Mesendoderm (in vitro differentiated cells): Measurements from ENCODE around the gene EMID1.

Experiments used
- DNase-seq: peaks from one replicate; pipeline ENCODE4 v3.0.0; 2013
- H2AK5ac ChIP-seq: 2 replicates; pipeline ENCODE4 v1.6.1; 2013; ENCODE audit warnings: low read length, inconsistent platforms
- H2BK120ac ChIP-seq: 2 replicates; pipeline ENCODE4 v1.6.1; 2013; ENCODE audit warnings: low read depth, mild to moderate bottlenecking, low read length, moderate library complexity, mixed read lengths
- H2BK15ac ChIP-seq: replicated peaks from 2 replicates; pipeline ENCODE4 v1.6.1; 2013; ENCODE audit warnings: low read depth, mild to moderate bottlenecking, moderate library complexity
- H2BK5ac ChIP-seq: 2 replicates; pipeline ENCODE4 v1.6.1; 2013; ENCODE audit warnings: low read length, inconsistent platforms
- H3K18ac ChIP-seq: 2 replicates; pipeline ENCODE4 v1.6.1; 2013; ENCODE audit warnings: mild to moderate bottlenecking, low read length, mixed read lengths
- H3K23ac ChIP-seq: one replicate; pipeline ENCODE4 v1.6.1; 2013; ENCODE audit warnings: low read length
- H3K27ac ChIP-seq: 2 replicates; pipeline ENCODE4 v1.5.1; 2013; ENCODE audit warnings: low read depth, mild to moderate bottlenecking, inconsistent platforms, low read length, moderate library complexity
- H3K27me3 ChIP-seq: 2 replicates; pipeline ENCODE4 v1.6.1; 2013; ENCODE audit warnings: low read length, control low read depth, mild to moderate bottlenecking, inconsistent platforms; ENCODE audit not compliant: insufficient read depth, poor library complexity
- H3K36me3 ChIP-seq: 2 replicates; pipeline ENCODE4 v1.6.1; 2013; ENCODE audit warnings: low read length, inconsistent platforms; ENCODE audit not compliant: control insufficient read depth, insufficient read depth
- H3K4ac ChIP-seq: one replicate; pipeline ENCODE4 v1.6.1; 2013; ENCODE audit warnings: low read depth, mild to moderate bottlenecking, low read length, moderate library complexity
- H3K4me1 ChIP-seq: 2 replicates; pipeline ENCODE4 v1.6.1; 2013; ENCODE audit warnings: low read depth, low read length, inconsistent platforms; ENCODE audit not compliant: control insufficient read depth
- H3K4me2 ChIP-seq: 2 replicates; pipeline ENCODE4 v1.6.1; 2013; ENCODE audit warnings: low read length
- H3K4me3 ChIP-seq: 2 replicates; pipeline ENCODE4 v1.5.1; 2013; ENCODE audit warnings: mild to moderate bottlenecking, low read length
- H3K56ac ChIP-seq: one replicate; pipeline ENCODE4 v1.6.1; 2013; ENCODE audit warnings: low read length
- H3K79me1 ChIP-seq: 2 replicates; pipeline ENCODE4 v1.6.1; 2013; ENCODE audit warnings: low read length, inconsistent platforms
- H3K79me2 ChIP-seq: 2 replicates; pipeline ENCODE4 v1.6.1; 2013; ENCODE audit warnings: mild to moderate bottlenecking, low read length; ENCODE audit not compliant: control insufficient read depth, insufficient read depth
- H3K9ac ChIP-seq: 2 replicates; pipeline ENCODE4 v1.6.1; 2013; ENCODE audit warnings: low read length, inconsistent platforms
- H4K5ac ChIP-seq: one replicate; pipeline ENCODE4 v1.6.1; 2013; ENCODE audit warnings: low read length
- H4K8ac ChIP-seq: one replicate; pipeline ENCODE4 v1.6.1; 2013; ENCODE audit warnings: low read depth, mild to moderate bottlenecking, control low read depth, low read length, moderate library complexity
- WGBS: extraction: QIAGEN DNeasy Blood & Tissue Kit; methylation state at CpG from one replicate; pipeline ENCODE4 v1.1.7; 2013; ENCODE audit warnings: low lambda C conversion rate, missing lambda C conversion rate; ENCODE audit not compliant: insufficient coverage; ENCODE audit errors: extremely low coverage; 5-methylcytosine and 5-hydroxymethylcytosine counted together

Gene EMID1

DNA sequence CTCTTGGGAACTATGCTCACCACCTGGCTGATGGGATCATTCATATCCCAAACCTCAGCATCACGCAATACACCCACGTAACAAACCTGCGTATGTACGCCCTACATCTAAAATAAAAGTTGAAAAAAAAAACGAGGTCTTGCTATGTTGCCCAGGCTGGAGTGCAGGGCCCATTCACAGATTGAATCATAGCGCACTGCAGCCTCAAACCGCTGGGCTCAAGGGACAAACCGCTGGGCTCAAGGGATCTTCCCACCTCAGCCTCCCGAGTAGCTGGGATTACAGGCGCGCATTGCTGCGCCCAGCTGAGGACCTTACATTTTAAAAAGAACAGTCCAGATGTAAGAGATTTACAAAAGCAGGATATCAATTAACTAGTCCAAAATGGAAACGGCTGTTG lies 41.9 kb upstream of the EMID1 start:
- H3K36me3 ChIP-seq: no peaks in the 10 kb centered on the region
- H3K27ac ChIP-seq: no peak overlapping the region
- H4K5ac ChIP-seq: no peak overlapping the region
- no peak overlapping the region for H4K8ac ChIP-seq
- H3K23ac ChIP-seq: no peak overlapping the region
- H3K79me1 ChIP-seq: no peaks in the 10 kb centered on the region
- no peak overlapping the region for H2BK120ac ChIP-seq
- no peak overlapping the region for H3K4me2 ChIP-seq
- no peaks in the 10 kb centered on the region for H3K79me2 ChIP-seq
- H3K56ac ChIP-seq: no peak overlapping the region
- no peak overlapping the region for H2AK5ac ChIP-seq
- H3K4me1 ChIP-seq: no peaks in the 10 kb centered on the region
- no peak overlapping the region for H3K4ac ChIP-seq
- no peak overlapping the region for H2BK5ac ChIP-seq
- H3K4me3 ChIP-seq: no peak overlapping the region
- H3K9ac ChIP-seq: no peak overlapping the region
- WGBS: no CpG with 5 or more reads among the region's 13 CpGs
- no peak overlapping the region for H3K18ac ChIP-seq
- no peak overlapping the region for H2BK15ac ChIP-seq
- DNase-seq: no peak
- H3K27me3 ChIP-seq: no peaks in the 10 kb centered on the region

- Histone ChIP-seq H3K9ac (no peak overlapping the region), H3K36me3 (no peaks in the 10 kb centered on the region), H2BK15ac (no peak overlapping the region), H3K4ac (no peak overlapping the region), H3K79me1 (no peaks in the 10 kb centered on the region), H3K4me3 (no peak overlapping the region), H3K4me2 (no peak overlapping the region), H3K56ac (no peak overlapping the region), H4K8ac (no peak overlapping the region), H3K23ac (no peak overlapping the region), H3K4me1 (no peaks in the 10 kb centered on the region), H4K5ac (no peak overlapping the region), H2BK120ac (no peak overlapping the region), H2AK5ac (no peak overlapping the region), H3K27ac (no peak overlapping the region), H3K18ac (no peak overlapping the region), H2BK5ac (no peak overlapping the region), H3K27me3 (no peaks in the 10 kb centered on the region), H3K79me2 (no peaks in the 10 kb centered on the region)
- WGBS: no CpG with 5 or more reads among the region's 11 CpGs
- no peak for DNase-seq
These were observed 40.2 kb upstream of the EMID1 start for GRCh38 chr22:29165321-29166060.

DNA sequence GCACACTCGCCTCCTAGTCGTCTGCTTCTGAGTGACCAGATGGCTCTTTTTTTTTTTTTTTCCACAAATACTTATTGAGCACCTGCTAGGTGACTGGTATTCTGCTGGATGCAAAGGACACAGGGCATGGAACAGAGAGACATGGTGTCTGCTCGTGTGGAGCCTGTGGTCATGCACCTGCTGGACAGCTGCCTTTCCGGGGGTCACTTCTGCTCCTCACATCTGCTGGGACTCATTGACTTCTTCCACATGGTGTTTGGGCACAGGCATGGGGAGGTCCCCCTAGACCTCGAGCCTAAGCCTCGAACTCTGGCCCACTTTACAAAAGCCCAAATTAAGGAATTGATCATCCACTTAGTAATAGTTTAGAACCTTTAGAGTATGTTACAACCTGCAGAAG lies 39.5 kb upstream of the EMID1 start:
- no peak overlapping the region for H2BK120ac ChIP-seq
- H3K18ac ChIP-seq: no peak overlapping the region
- no peaks in the 10 kb centered on the region for H3K27me3 ChIP-seq
- no peak overlapping the region for H3K4me3 ChIP-seq
- no peak overlapping the region for H2BK5ac ChIP-seq
- no CpG with 5 or more reads among the region's 6 CpGs for WGBS
- H3K56ac ChIP-seq: no peak overlapping the region
- H3K4me1 ChIP-seq: no peaks in the 10 kb centered on the region
- H3K23ac ChIP-seq: no peak overlapping the region
- no peak overlapping the region for H4K8ac ChIP-seq
- H3K27ac ChIP-seq: no peak overlapping the region
- H4K5ac ChIP-seq: no peak overlapping the region
- no peaks in the 10 kb centered on the region for H3K36me3 ChIP-seq
- no peak overlapping the region for H3K4me2 ChIP-seq
- no peaks in the 10 kb centered on the region for H3K79me1 ChIP-seq
- no peak overlapping the region for H2AK5ac ChIP-seq
- H3K9ac ChIP-seq: no peak overlapping the region
- H2BK15ac ChIP-seq: no peak overlapping the region
- H3K79me2 ChIP-seq: no peaks in the 10 kb centered on the region
- no peak for DNase-seq
- no peak overlapping the region for H3K4ac ChIP-seq

DNA sequence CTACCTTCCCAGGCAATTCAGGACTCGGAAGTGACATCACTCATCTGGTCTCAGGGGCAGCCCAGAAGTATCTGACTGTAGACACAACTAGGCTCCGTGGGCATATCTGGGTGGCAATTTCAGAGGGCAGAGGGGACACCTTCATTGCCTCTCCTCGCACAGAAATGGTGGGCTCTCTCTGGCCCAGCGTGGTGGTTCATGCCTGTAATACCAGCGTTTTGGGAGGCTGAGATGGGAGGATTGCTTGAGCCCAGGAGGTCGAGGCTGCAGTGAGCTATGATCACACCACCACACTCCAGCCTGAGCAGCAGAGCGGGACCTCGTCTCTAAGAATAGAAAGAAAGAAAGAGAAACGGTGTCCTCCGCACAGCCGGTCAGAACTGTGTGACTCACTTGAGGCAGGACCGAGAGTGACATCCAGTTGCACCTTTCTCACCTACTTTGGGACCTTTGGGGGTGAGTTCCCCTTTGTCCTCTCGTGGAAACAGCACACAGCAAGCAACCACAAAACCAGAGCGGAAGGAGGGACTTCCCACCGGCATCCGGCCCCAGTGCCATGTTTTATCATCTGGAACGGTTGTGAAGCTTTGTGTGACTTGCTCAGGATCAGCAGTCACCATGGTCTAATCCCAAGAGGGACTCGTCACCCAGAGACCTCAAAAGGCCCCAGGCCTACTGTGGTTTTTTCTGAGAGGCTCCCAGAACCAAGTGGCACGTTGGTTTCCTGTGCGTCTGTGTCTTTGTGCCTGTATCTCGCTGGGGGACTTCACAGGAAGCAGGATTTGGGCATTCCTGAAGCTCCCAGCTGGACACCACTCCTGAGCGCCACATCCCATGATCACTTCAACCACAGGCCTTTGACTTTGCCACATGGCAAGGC lies 38.4 kb upstream of the EMID1 start:
- Histone ChIP-seq H3K23ac (no peak overlapping the region), H3K56ac (no peak overlapping the region), H3K4me3 (no peak overlapping the region), H3K27ac (no peak overlapping the region), H4K5ac (no peak overlapping the region), H4K8ac (no peak overlapping the region), H3K18ac (no peak overlapping the region), H3K79me2 (no peaks in the 10 kb centered on the region), H3K27me3 (no peaks in the 10 kb centered on the region), H3K79me1 (no peaks in the 10 kb centered on the region), H3K36me3 (no peaks in the 10 kb centered on the region), H3K4ac (no peak overlapping the region), H2BK5ac (no peak overlapping the region), H2BK15ac (no peak overlapping the region), H3K4me2 (no peak overlapping the region), H3K9ac (no peak overlapping the region), H3K4me1 (no peaks in the 10 kb centered on the region), H2AK5ac (no peak overlapping the region), H2BK120ac (no peak overlapping the region)
- no peak for DNase-seq
- WGBS: no CpG with 5 or more reads among the region's 22 CpGs

DNA sequence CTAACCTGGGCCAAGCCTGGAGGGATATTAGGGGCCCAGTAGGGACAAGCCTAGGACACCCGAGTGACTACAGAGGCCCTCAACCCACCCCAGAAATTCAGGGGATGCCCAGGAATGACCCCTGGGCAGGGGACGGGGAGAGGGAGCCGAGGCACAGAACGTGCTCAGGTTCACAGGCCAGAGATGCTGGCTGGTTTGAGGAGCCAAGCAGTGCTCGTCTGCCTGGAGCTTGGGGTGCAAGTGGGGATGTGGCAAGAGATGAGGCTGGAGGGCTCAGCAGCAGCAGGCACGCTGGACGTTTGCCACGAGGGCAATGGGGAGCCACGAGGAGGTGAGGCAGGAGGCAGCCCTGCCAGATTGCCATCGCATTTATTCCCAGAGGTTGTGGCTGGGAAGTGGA lies 34.0 kb upstream of the EMID1 start:
- Histone ChIP-seq H3K23ac (no peak overlapping the region), H3K18ac (no peak overlapping the region), H3K4me3 (no peak overlapping the region), H2BK5ac (no peak overlapping the region), H3K4me2 (no peak overlapping the region), H3K4me1 (no peaks in the 10 kb centered on the region), H3K36me3 (no peaks in the 10 kb centered on the region), H3K9ac (no peak overlapping the region), H2BK120ac (no peak overlapping the region), H3K79me2 (no peaks in the 10 kb centered on the region), H3K56ac (no peak overlapping the region), H4K8ac (no peak overlapping the region), H3K4ac (no peak overlapping the region), H3K79me1 (no peaks in the 10 kb centered on the region), H3K27ac (no peak overlapping the region), H4K5ac (no peak overlapping the region), H3K27me3 (no peaks in the 10 kb centered on the region), H2BK15ac (no peak overlapping the region), H2AK5ac (no peak overlapping the region)
- DNase-seq: no peak
- WGBS: no CpG with 5 or more reads among the region's 10 CpGs
